ENCODE measurements around the gene FMR1NB. TPM values are rescaled to one million over a fixed set of nuclear protein-coding genes. Genes with fewer than 3 reads are reported as not detected.

FMR1NB gene
- total and polyA plus RNA-seq, 2 of the 13 experiments (the other 11 are each of a cell fraction or from before 2014, with no cell fraction given): not detected

DNA sequence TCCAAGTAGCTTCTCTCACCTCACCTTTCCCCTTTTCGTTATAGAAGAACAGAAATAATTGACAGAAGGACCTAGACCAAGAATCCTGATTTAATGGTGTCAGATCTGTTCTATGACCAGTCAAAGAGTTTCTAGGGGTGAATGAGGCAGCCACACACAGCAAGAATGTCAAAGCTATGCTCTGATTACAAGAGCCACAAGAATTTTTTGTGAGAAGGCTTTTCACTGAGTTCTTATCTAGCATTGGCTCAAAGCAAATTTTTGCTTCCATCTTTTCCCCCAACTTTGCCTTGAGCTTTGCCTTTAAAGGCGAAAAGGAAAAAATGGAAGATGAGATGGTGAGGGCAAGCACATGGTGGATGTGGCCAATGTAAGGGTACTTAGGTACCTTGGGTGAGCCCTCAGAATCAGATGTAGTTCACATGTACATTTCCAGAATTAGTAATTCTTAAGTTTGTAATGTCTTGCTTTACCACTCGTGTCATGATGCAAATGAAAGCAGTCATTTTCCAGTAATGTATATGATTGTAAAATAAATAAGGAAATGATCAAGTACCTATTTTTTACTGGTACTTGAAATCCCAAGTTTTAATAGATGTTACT lies 45.9 kb upstream of the FMR1NB start (continued):
- TF ChIP-seq, protein P1, sequence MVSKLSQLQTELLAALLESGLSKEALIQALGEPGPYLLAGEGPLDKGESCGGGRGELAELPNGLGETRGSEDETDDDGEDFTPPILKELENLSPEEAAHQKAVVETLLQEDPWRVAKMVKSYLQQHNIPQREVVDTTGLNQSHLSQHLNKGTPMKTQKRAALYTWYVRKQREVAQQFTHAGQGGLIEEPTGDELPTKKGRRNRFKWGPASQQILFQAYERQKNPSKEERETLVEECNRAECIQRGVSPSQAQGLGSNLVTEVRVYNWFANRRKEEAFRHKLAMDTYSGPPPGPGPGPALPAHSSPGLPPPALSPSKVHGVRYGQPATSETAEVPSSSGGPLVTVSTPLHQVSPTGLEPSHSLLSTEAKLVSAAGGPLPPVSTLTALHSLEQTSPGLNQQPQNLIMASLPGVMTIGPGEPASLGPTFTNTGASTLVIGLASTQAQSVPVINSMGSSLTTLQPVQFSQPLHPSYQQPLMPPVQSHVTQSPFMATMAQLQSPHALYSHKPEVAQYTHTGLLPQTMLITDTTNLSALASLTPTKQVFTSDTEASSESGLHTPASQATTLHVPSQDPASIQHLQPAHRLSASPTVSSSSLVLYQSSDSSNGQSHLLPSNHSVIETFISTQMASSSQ (IDR thresholded peaks at IDR 0.05; ENCODE audit: low read depth): no peak
- TF ChIP-seq, protein P1 (CRISPR knock-in tag; IDR thresholded peaks at IDR 0.05; ENCODE audit: borderline replicate concordance): no peak
- no peak for TF ChIP-seq HIVEP1 (CRISPR knock-in tag; IDR thresholded peaks at IDR 0.05)
- TF ChIP-seq ZFY (CRISPR knock-in tag; IDR thresholded peaks at IDR 0.05): no peak
- no peak for TF ChIP-seq ZNF17 (CRISPR knock-in tag; IDR thresholded peaks at IDR 0.05)

- DNase-seq (ENCODE audit: low spot score) (no peak), FAIRE-seq (no peak), ATAC-seq (no peak)
- H3K9ac ChIP-seq (ENCODE audit: insufficient read depth, low read depth, low read length): no peak overlapping the region
- H4K20me1 ChIP-seq (ENCODE audit: insufficient read depth, low read length): no peaks in the 10 kb centered on the region
- TF ChIP-seq KAT8 (CRISPR knock-in tag; IDR thresholded peaks at IDR 0.05) (no peak), FOSL2 (CRISPR knock-in tag; IDR thresholded peaks at IDR 0.05) (no peak), CENPT (CRISPR knock-in tag; IDR thresholded peaks at IDR 0.05; ENCODE audit: low read depth) (no peak)
- BruUV-seq (replicated peaks): no TSS peak
- 95% methylated on average over 5 of the region's 5 CpGs for WGBS (ENCODE audit: low lambda C conversion rate)
- no peak overlapping the region for H2AFZ ChIP-seq (ENCODE audit: low read length)
- intact Hi-C loops (cut with micrococcal nuclease; ENCODE audit: unreplicated experiment) (no loop called here), in situ Hi-C loops (cut with HindIII; ENCODE audit: extremely low pct_ligation_motif_present, low pct_unique_long_range_greater_than_20kb) (no loop called here)
- no peaks in the 10 kb centered on the region for H3K9me3 ChIP-seq (ENCODE audit: low read length)
- no peaks in the 10 kb centered on the region for H3K27me3 ChIP-seq (ENCODE audit: control insufficient read depth in 1 of 2, insufficient read depth in 2 of 2, low read length in 2 of 2)
- H3K4me1 ChIP-seq (ENCODE audit: insufficient read depth, low read length): peaks cover 20% of the 10 kb centered on the region
- no peak overlapping the region for H3K27ac ChIP-seq (ENCODE audit: extremely low read length, insufficient read depth, low read length)
- ChIA-PET CTCF (ENCODE audit: low intra/inter-chr PET ratio, low total read pairs) (no interaction called here), POLR2A (no interaction called here)
- H3K4me3 ChIP-seq (replicated peaks in 1 of 3; ENCODE audit: insufficient read depth in 1 of 3, low read depth in 2 of 3, low read length in 3 of 3): no peak overlapping the region
- peaks cover 2 to 33% of the 10 kb centered on the region in 2 experiments; a peak in 4 of 5 replicates for H3K36me3 ChIP-seq (replicated peaks in 1 of 2; ENCODE audit: control insufficient read depth in 1 of 2, insufficient read depth in 2 of 2, low read length in 2 of 2)
- no peaks in the 10 kb centered on the region for H3K79me2 ChIP-seq (ENCODE audit: insufficient read depth, low read length)
- H3K4me2 ChIP-seq (ENCODE audit: low read depth, low read length): no peak overlapping the region
These were observed 35.9 kb upstream of the FMR1NB start for GRCh38 chrX:147945286-147945685.
